NCI-H748 (cell line): ENCODE data around the gene HIRA.

Experiments used
- DNase-seq: peaks from one replicate; lab custom pipeline; 2025; ENCODE audit not compliant: unreplicated experiment; lab: John Stamatoyannopoulos, UW

HIRA gene

GRCh38 chr22:19431649-19432132 lies at the start of gene HIRA:
HIRA (minus strand) TSS chr22:19431733; CDS start chr22:19431476, 257 bp downstream.
- peak; percentile 86 for DNase-seq

- no peak for DNase-seq
Observed at GRCh38 chr22:19480789-19481188, 49.3 kb upstream of the HIRA start.

- DNase-seq, result peak; percentile 53
Observed at GRCh38 chr22:19480173-19480568, 48.6 kb upstream of the HIRA start.

- peak; percentile 99 for DNase-seq
Observed at GRCh38 chr22:19479355-19480172, 48.0 kb upstream of the HIRA start, which contains the start of gene CDC45. CDC45 (plus strand) TSS chr22:19479920; CDS start chr22:19479969, 49 bp downstream.

- peak; percentile 86 for DNase-seq
Observed at GRCh38 chr22:19478901-19479354, 47.4 kb upstream of the HIRA start, which contains the start of gene UFD1. UFD1 (minus strand) TSS chr22:19479193; CDS start chr22:19479085, 108 bp downstream.

GRCh38 chr22:19478045-19478900 lies 46.7 kb upstream of the HIRA start:
- peak; percentile 45 for DNase-seq

GRCh38 chr22:19477321-19478044 lies 46.0 kb upstream of the HIRA start:
- DNase-seq, result peak; percentile 36

GRCh38 chr22:19476023-19476422 lies 44.5 kb upstream of the HIRA start:
- no peak for DNase-seq

GRCh38 chr22:19473578-19473977 lies 42.0 kb upstream of the HIRA start:
- DNase-seq, result no peak

GRCh38 chr22:19472233-19472632 lies 40.7 kb upstream of the HIRA start:
- no peak for DNase-seq

GRCh38 chr22:19471572-19471971 lies 40.0 kb upstream of the HIRA start:
- DNase-seq, result no peak

GRCh38 chr22:19470010-19470409 lies 38.5 kb upstream of the HIRA start:
- DNase-seq, result no peak

GRCh38 chr22:19469421-19469820 lies 37.9 kb upstream of the HIRA start:
- no peak for DNase-seq

GRCh38 chr22:19467912-19468311 lies 36.4 kb upstream of the HIRA start:
- no peak for DNase-seq

GRCh38 chr22:19466848-19467752 lies 35.6 kb upstream of the HIRA start:
- no peak for DNase-seq

GRCh38 chr22:19466126-19466716 lies 34.7 kb upstream of the HIRA start:
- DNase-seq, result no peak

GRCh38 chr22:19464975-19465374 lies 33.4 kb upstream of the HIRA start:
- no peak for DNase-seq

GRCh38 chr22:19464546-19464945 lies 33.0 kb upstream of the HIRA start:
- no peak for DNase-seq
